ENCODE data around the gene CEP104.

Gene CEP104

DNA sequence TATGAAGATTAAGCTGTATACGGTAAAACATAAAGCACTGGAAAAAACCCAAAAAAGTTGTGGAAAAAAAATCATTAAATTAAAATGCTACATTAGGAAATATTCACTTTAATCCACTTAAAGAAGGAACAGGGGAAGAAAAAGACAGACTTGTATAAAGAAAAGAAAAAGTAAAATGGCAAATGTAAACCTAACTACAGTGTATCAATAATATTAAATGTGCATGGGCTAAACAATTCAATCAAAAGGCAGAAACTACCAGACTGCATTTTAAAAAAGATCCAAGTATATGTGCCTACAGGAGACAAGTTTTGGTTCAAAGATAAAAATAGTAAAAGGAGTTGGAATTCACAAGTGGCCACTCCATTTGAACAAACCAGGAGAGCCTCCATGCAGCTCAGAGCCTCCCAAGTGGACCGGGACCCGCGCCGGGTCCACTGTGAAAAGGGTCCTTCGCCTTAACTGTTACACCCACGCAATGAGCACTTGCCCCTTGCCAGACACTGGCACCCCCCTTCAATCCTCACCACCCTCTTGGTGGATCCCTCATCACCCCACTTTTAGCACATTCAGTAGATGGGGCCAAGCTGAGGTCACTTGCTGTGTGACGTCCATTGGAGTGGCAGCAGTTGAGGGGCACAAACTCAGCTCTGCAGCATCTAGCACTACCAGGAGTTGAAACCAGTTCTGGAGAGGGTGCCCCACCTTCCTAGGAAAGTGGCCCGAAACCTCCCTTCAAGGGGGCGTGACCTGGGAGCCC lies 42.2 kb upstream of the CEP104 start:
- TF ChIP-seq, protein P1, sequence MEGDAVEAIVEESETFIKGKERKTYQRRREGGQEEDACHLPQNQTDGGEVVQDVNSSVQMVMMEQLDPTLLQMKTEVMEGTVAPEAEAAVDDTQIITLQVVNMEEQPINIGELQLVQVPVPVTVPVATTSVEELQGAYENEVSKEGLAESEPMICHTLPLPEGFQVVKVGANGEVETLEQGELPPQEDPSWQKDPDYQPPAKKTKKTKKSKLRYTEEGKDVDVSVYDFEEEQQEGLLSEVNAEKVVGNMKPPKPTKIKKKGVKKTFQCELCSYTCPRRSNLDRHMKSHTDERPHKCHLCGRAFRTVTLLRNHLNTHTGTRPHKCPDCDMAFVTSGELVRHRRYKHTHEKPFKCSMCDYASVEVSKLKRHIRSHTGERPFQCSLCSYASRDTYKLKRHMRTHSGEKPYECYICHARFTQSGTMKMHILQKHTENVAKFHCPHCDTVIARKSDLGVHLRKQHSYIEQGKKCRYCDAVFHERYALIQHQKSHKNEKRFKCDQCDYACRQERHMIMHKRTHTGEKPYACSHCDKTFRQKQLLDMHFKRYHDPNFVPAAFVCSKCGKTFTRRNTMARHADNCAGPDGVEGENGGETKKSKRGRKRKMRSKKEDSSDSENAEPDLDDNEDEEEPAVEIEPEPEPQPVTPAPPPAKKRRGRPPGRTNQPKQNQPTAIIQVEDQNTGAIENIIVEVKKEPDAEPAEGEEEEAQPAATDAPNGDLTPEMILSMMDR (IDR thresholded peaks at IDR 0.05; ENCODE audit: low read depth, low read length) = peak; percentile 18
- H3K4me3 ChIP-seq (replicated peaks in 1 of 2; ENCODE audit: low read depth in 2 of 2, low read length in 2 of 2) = peak overlapping the region; percentile 91 to 93
- DNase-seq (ENCODE audit: low read depth in 2 of 2) = peak; percentile 5 to 10

DNA sequence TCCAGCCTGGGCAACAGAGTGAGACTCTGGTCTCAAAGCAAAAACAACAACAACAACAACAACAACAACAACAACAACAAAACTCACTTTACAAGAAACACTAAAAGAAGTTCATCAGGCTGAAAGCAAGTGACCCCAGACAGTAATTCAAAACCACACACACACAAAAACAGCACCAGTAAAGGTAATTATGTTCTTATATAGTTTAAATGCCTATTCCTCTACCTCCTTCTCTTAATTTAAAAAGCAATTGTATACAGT lies 41.4 kb upstream of the CEP104 start:
- no peak overlapping the region for H3K4me3 ChIP-seq (replicated peaks in 1 of 2; ENCODE audit: low read depth in 2 of 2, low read length in 2 of 2)
- TF ChIP-seq, protein P1 (IDR thresholded peaks at IDR 0.05; ENCODE audit: low read depth, low read length) = no peak
- DNase-seq (ENCODE audit: low read depth in 2 of 2) = no peak

DNA sequence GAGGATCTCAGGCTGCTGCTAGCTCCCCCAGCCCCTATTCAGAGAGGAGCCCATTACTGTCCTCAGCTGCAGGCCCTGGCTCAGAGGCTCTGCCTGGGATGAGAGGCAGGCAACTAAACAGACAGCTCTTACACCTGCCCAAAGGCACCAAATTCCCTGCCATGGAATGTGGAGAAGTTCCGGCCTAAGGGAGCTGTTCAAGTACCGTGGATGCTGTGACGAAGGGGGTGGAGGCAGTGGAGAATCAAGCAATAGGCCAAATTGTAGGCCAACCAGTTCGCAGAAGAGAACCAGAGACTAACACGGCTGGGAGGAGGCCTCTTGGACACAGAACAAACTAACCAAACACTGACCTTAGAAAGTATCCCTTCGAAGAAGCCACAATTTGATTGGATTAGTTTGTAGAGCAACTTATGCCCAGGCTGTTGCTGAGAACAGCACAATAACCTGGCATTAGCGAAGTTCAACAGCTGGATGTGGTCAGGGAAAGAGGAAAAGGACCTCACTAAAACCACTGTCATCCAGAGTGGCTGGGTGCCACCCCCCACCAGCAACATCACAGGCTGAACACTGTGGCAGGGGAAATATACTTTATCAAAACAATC lies 39.5 kb upstream of the CEP104 start:
- TF ChIP-seq, protein P1 (IDR thresholded peaks at IDR 0.05; ENCODE audit: low read depth, low read length) = no peak
- H3K4me3 ChIP-seq (replicated peaks in 1 of 2; ENCODE audit: low read depth in 2 of 2, low read length in 2 of 2) = no peak overlapping the region
- no peak for DNase-seq (ENCODE audit: low read depth in 2 of 2)

DNA sequence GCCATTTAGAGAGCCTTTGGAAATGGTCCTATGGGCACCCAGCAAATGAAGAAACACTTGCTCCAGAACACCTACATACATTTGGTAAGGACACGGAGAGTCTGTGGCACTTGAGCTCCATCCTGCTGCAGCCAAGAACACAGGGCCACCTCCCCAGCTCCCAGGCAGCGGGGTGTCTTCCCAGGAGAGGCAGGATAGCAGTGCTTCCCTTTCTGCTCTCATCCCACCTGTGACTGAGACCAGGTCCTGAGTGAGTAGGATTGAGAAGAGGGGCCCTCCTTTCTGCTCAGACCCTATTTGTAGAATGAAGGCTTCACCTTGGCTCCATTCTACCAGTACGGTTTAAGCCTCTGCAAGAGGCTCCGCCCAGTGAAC lies 38.9 kb upstream of the CEP104 start:
- H3K4me3 ChIP-seq (replicated peaks in 1 of 2; ENCODE audit: low read depth in 2 of 2, low read length in 2 of 2) = no peak overlapping the region
- no peak for DNase-seq (ENCODE audit: low read depth in 2 of 2)
- TF ChIP-seq, protein P1 (IDR thresholded peaks at IDR 0.05; ENCODE audit: low read depth, low read length) = no peak

DNA sequence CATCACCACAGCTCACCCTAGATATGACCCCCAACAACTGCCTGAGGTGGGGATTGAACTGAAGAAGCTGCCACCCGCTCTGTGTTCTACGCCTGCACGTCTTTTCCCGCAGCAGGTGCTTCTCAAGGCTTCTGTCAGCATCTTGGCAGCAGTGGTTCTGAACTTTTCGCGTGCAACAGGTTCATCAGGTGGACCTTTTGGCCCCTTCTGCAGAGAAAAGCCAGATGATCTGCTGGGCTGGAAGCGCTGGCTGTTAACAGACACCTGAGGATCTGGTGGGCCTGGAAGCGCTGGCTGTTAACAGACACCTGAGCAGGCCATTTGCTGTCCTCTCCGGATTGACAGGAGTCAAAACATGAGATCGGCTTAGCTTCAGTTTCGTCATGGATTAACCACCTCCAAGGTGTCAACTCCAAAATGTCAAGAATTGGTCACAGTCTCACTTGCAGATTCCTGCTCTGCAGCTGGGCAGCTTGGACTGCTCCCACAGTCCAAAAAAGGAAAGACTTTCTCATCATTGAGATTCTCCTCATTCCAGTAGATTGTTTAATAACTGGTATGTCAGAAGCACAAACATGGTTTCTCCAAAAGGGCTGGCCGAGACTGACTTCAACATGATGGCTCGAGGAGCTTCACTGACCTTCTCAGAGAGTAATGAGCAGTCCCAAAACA lies 38.4 kb upstream of the CEP104 start:
- DNase-seq (ENCODE audit: low read depth in 2 of 2) = no peak
- TF ChIP-seq, protein P1 (IDR thresholded peaks at IDR 0.05; ENCODE audit: low read depth, low read length) = no peak
- no peak overlapping the region for H3K4me3 ChIP-seq (replicated peaks in 1 of 2; ENCODE audit: low read depth in 2 of 2, low read length in 2 of 2)

DNA sequence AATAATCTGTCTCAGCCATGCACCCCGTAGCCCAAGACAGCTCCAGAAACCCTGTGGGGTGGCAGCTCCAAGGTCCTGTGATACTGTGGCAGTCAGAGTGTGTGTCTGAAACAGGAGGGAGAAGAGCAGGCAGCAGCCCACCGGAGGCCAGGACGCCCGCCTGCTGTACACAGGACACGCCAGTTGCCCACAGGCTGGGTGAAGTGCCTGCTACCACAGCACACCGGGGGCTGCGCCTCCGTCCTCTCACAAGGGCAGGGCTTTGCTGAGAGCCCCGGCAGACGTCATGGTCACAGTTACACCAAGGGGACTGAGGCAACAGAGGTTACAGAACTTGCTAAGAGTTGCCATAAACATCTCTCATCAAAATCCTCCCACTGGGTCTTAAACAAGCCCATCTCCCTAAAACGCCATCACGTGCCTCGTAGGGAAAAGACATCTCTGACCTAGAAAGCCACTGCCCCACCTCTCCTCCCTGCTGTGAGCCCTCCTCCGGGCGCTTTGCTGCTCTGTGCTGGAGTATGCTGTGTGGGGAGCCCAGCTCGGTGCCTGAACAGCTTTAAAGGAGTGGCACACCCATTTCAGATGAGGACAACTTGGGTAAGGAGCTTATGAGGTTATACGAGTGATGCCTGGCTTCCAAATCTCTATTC lies 37.7 kb upstream of the CEP104 start:
- DNase-seq (ENCODE audit: low read depth in 2 of 2) = no peak
- no peak overlapping the region for H3K4me3 ChIP-seq (replicated peaks in 1 of 2; ENCODE audit: low read depth in 2 of 2, low read length in 2 of 2)
- TF ChIP-seq, protein P1 (IDR thresholded peaks at IDR 0.05; ENCODE audit: low read depth, low read length) = no peak

All from cardiac fibroblast (primary cell).